Measurements from ENCODE around the gene LTO1.
"Not testable (repeated sequence)": the region's sequence is repeated elsewhere in the genome, so short reads cannot be mapped to it uniquely, and the experiment has no call there.

LTO1 gene

DNA sequence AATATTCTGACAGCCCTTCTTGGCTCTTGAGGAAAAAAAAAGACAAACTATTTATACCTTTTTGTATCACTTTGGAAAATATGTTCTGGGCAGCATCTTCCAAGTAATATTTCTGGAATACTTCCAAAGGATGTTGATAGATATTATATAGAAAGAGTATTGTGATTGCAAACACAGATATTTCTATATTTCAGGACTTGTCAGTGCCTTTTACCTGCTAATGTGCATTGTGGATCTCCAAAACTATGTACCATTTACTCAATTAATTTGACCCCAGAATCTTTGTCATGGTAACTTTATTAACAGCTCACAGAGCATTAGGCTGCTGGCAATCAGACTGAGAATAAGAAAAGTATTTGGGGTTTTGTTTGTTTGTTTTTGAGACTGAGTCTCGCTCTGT is 50.9 kb downstream of the LTO1 start:
- Histone ChIP-seq H3K36me3 (ENCODE audit: insufficient read depth, low read length) (no peaks in the 10 kb centered on the region), H3K4me3 (ENCODE audit: low read length, poor library complexity, severe bottlenecking) (no peak overlapping the region), H3K9me3 (ENCODE audit: insufficient read depth, low read depth, low read length) (no peaks in the 10 kb centered on the region), H3K27me3 (ENCODE audit: insufficient read depth, low read length, poor library complexity, severe bottlenecking) (no peaks in the 10 kb centered on the region), H2AFZ (ENCODE audit: low read length) (no peak overlapping the region), H4K20me1 (ENCODE audit: insufficient read depth, low read length, poor library complexity, severe bottlenecking) (no peaks in the 10 kb centered on the region), H3K79me2 (ENCODE audit: insufficient read depth, low read length) (no peaks in the 10 kb centered on the region), H3K9me2 (replicated peaks; ENCODE audit: low read depth, low read length) (no peaks in the 10 kb centered on the region), H3K4me2 (ENCODE audit: low read depth, low read length, poor library complexity, severe bottlenecking) (no peak overlapping the region), H3K9ac (ENCODE audit: low read depth, low read length, poor library complexity, severe bottlenecking) (no peak overlapping the region), H3F3A (ENCODE audit: low read depth) (no peaks in the 10 kb centered on the region), H3K4me1 (ENCODE audit: insufficient read depth, low read length, poor library complexity, severe bottlenecking) (no peaks in the 10 kb centered on the region)
- no peak for TF ChIP-seq EZH2phosphoT487 (IDR thresholded peaks at IDR 0.05; ENCODE audit: borderline replicate concordance)
- TF ChIP-seq, protein P1, sequence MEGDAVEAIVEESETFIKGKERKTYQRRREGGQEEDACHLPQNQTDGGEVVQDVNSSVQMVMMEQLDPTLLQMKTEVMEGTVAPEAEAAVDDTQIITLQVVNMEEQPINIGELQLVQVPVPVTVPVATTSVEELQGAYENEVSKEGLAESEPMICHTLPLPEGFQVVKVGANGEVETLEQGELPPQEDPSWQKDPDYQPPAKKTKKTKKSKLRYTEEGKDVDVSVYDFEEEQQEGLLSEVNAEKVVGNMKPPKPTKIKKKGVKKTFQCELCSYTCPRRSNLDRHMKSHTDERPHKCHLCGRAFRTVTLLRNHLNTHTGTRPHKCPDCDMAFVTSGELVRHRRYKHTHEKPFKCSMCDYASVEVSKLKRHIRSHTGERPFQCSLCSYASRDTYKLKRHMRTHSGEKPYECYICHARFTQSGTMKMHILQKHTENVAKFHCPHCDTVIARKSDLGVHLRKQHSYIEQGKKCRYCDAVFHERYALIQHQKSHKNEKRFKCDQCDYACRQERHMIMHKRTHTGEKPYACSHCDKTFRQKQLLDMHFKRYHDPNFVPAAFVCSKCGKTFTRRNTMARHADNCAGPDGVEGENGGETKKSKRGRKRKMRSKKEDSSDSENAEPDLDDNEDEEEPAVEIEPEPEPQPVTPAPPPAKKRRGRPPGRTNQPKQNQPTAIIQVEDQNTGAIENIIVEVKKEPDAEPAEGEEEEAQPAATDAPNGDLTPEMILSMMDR (conservative IDR thresholded peaks at IDR 0.05; ENCODE audit: low read length): no peak

GRCh38 chr11:69622097-69622681 is 53.0 kb downstream of the LTO1 start:
- H3K9ac ChIP-seq (ENCODE audit: low read depth, low read length, poor library complexity, severe bottlenecking); H3K9me2 ChIP-seq (replicated peaks; ENCODE audit: low read depth, low read length); H3K27me3 ChIP-seq (ENCODE audit: insufficient read depth, low read length, poor library complexity, severe bottlenecking); H3K36me3 ChIP-seq (ENCODE audit: insufficient read depth, low read length); H3F3A ChIP-seq (ENCODE audit: low read depth); H2AFZ ChIP-seq (ENCODE audit: low read length); H4K20me1 ChIP-seq (ENCODE audit: insufficient read depth, low read length, poor library complexity, severe bottlenecking); H3K4me2 ChIP-seq (ENCODE audit: low read depth, low read length, poor library complexity, severe bottlenecking); H3K9me3 ChIP-seq (ENCODE audit: insufficient read depth, low read depth, low read length); H3K4me3 ChIP-seq (ENCODE audit: low read length, poor library complexity, severe bottlenecking); H3K4me1 ChIP-seq (ENCODE audit: insufficient read depth, low read length, poor library complexity, severe bottlenecking); H3K79me2 ChIP-seq (ENCODE audit: insufficient read depth, low read length): not testable (repeated sequence)

GRCh38 chr11:69620683-69621290 is 54.4 kb downstream of the LTO1 start:
- TF ChIP-seq EZH2phosphoT487 (IDR thresholded peaks at IDR 0.05; ENCODE audit: borderline replicate concordance): no peak
- TF ChIP-seq, protein P1 (conservative IDR thresholded peaks at IDR 0.05; ENCODE audit: low read length): no peak
- Histone ChIP-seq H3K27me3 (ENCODE audit: insufficient read depth, low read length, poor library complexity, severe bottlenecking) (no peaks in the 10 kb centered on the region), H3K4me3 (ENCODE audit: low read length, poor library complexity, severe bottlenecking) (no peak overlapping the region), H3K4me2 (ENCODE audit: low read depth, low read length, poor library complexity, severe bottlenecking) (no peak overlapping the region), H4K20me1 (ENCODE audit: insufficient read depth, low read length, poor library complexity, severe bottlenecking) (no peaks in the 10 kb centered on the region), H3K9me3 (ENCODE audit: insufficient read depth, low read depth, low read length) (no peaks in the 10 kb centered on the region), H3K9me2 (replicated peaks; ENCODE audit: low read depth, low read length) (no peaks in the 10 kb centered on the region), H3F3A (ENCODE audit: low read depth) (no peaks in the 10 kb centered on the region), H3K9ac (ENCODE audit: low read depth, low read length, poor library complexity, severe bottlenecking) (no peak overlapping the region), H3K36me3 (ENCODE audit: insufficient read depth, low read length) (no peaks in the 10 kb centered on the region), H2AFZ (ENCODE audit: low read length) (no peak overlapping the region), H3K4me1 (ENCODE audit: insufficient read depth, low read length, poor library complexity, severe bottlenecking) (no peaks in the 10 kb centered on the region), H3K79me2 (ENCODE audit: insufficient read depth, low read length) (no peaks in the 10 kb centered on the region)

DNA sequence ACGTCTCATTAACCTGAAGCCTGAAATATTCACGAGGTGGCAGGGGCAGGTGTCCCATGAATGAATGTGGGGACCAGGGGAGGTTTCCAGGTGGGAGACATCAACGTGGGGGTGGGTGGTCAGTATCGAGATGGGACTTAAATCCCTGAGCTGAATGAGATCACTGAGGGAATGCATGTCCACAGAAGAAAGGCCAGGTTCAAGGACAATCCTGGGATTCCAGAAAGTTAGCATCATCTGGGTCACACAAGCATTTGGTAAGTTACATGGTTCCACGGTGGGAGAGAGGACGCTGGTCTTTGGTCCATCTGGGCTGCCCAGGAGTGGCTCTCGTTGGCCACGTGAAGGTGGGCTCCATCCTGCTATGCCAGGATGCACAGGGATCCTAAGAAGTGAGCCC is 56.9 kb downstream of the LTO1 start:
- TF ChIP-seq, protein P1 (conservative IDR thresholded peaks at IDR 0.05; ENCODE audit: low read length): no peak
- TF ChIP-seq EZH2phosphoT487 (IDR thresholded peaks at IDR 0.05; ENCODE audit: borderline replicate concordance): no peak
- no peaks in the 10 kb centered on the region for H3F3A ChIP-seq (ENCODE audit: low read depth)
- no peaks in the 10 kb centered on the region for H3K4me1 ChIP-seq (ENCODE audit: insufficient read depth, low read length, poor library complexity, severe bottlenecking)
- H3K4me2 ChIP-seq (ENCODE audit: low read depth, low read length, poor library complexity, severe bottlenecking): no peak overlapping the region
- no peak overlapping the region for H3K9ac ChIP-seq (ENCODE audit: low read depth, low read length, poor library complexity, severe bottlenecking)
- H3K9me3 ChIP-seq (ENCODE audit: insufficient read depth, low read depth, low read length): no peaks in the 10 kb centered on the region
- H3K27me3 ChIP-seq (ENCODE audit: insufficient read depth, low read length, poor library complexity, severe bottlenecking): no peaks in the 10 kb centered on the region
- H3K79me2 ChIP-seq (ENCODE audit: insufficient read depth, low read length): no peaks in the 10 kb centered on the region
- H3K9me2 ChIP-seq (replicated peaks; ENCODE audit: low read depth, low read length): no peaks in the 10 kb centered on the region
- no peak overlapping the region for H2AFZ ChIP-seq (ENCODE audit: low read length)
- no peak overlapping the region for H3K4me3 ChIP-seq (ENCODE audit: low read length, poor library complexity, severe bottlenecking)
- no peaks in the 10 kb centered on the region for H3K36me3 ChIP-seq (ENCODE audit: insufficient read depth, low read length)
- no peaks in the 10 kb centered on the region for H4K20me1 ChIP-seq (ENCODE audit: insufficient read depth, low read length, poor library complexity, severe bottlenecking)
